Measurements from ENCODE around the gene CDHR2. TPM values are rescaled to one million over a fixed set of nuclear protein-coding genes. Genes with fewer than 3 reads are reported as not detected.

CDHR2 gene
- total RNA-seq, 2 donors from 2014 or later = 1.3 TPM; not detected in 1

GRCh38 chr5:176644878-176645670 is 95.9 kb downstream of the CDHR2 start:
- H3K4me3 ChIP-seq = no peak overlapping the region
- H3K9me3 ChIP-seq = no peaks in the 10 kb centered on the region
- no peaks in the 10 kb centered on the region for H3K36me3 ChIP-seq (replicated peaks in 1 of 2; ENCODE audit: insufficient read depth in 1 of 2, low read depth in 2 of 2)
- TF ChIP-seq POLR2A (IDR thresholded peaks at IDR 0.05) = no peak
- H3K27me3 ChIP-seq = no peaks in the 10 kb centered on the region
- H3K4me1 ChIP-seq = peaks cover 18% of the 10 kb centered on the region
- intact Hi-C loops (cut with DNase I) = no loop called here
- DNase-seq (no peak), ATAC-seq (no peak)
- no peak overlapping the region for H3K27ac ChIP-seq
- WGBS, 2 donors = 89 to 93% methylated on average over 21 to 22 of the region's 22 CpGs

Small RNA genes lying within 50 kb of the gene (microRNA-seq; reads per million reads assigned to microRNA genes)
- 0 reads per million in 2 donors for gene MIR4281 (ENCODE audit: borderline number of aligned reads in 2 of 2, borderline replicate concordance in 2 of 2)

Small RNA genes lying within 50 kb of the gene (small RNA-seq; reads per million reads assigned to genes)
- gene MIR4281 (not detected), gene RF00019 (not detected), gene RN7SL684P (not detected)

Other genes starting within 250 kb of the CDHR2 start
- 100 to 1,000 TPM in 1 of 2 donors, 10 to 100 TPM in 1; 56.0 to 110 TPM for gene KIAA1191, start 187.6 kb upstream of the CDHR2 start, total RNA-seq
- gene ARL10, start 183.9 kb upstream of the CDHR2 start, total RNA-seq = 1 to 10 TPM; 2.9 to 3.3 TPM
- gene NOP16, start 160.7 kb upstream of the CDHR2 start, total RNA-seq = 10 to 100 TPM; 19.2 to 32.0 TPM
- 10 to 100 TPM; 20.1 to 44.1 TPM for gene HIGD2A, start 160.6 kb upstream of the CDHR2 start, total RNA-seq
- 10 to 100 TPM; 39.6 to 57.3 TPM for gene CLTB, start 132.8 kb upstream of the CDHR2 start, total RNA-seq
- 10 to 100 TPM; 15.8 to 44.2 TPM for gene FAF2, start 101.0 kb upstream of the CDHR2 start, total RNA-seq
- 10 to 100 TPM; 10.9 to 38.6 TPM for gene RNF44, start 11.9 kb upstream of the CDHR2 start, total RNA-seq
- 1 to 10 TPM in 1 of 2 donors, under 1 TPM in 1; 0.26 to 1.3 TPM for gene GPRIN1, start 60.8 kb downstream of the CDHR2 start, total RNA-seq
- not detected for gene SNCB, start 81.2 kb downstream of the CDHR2 start, total RNA-seq
- 10 to 100 TPM in 1 of 2 donors, under 1 TPM in 1; 0.26 to 11.5 TPM for gene EIF4E1B, start 81.3 kb downstream of the CDHR2 start, total RNA-seq
- 10 to 100 TPM; 24.1 to 37.6 TPM for gene TSPAN17, start 98.1 kb downstream of the CDHR2 start, total RNA-seq